ENCODE results near the gene FFAR1. TPM values are rescaled to one million over a fixed set of nuclear protein-coding genes. Genes with fewer than 3 reads are reported as not detected.

The FFAR1 gene
- total and polyA plus RNA-seq, 4 donors = 0.06 to 0.83 (median 0.70) TPM; not detected in 1

- no peak overlapping the region for H3K4me3 ChIP-seq (ENCODE audit: low read depth, low read length)
- no peak overlapping the region for H3K27ac ChIP-seq (ENCODE audit: low read depth, low read length)
- no peak for DNase-seq (ENCODE audit: low read depth in 4 of 6, low spot score in 6 of 6)
- WGBS (ENCODE audit: insufficient coverage) = 91% methylated on average over 7 of the region's 8 CpGs
- H3K27me3 ChIP-seq (ENCODE audit: control insufficient read depth, insufficient read depth, low read length) = no peaks in the 10 kb centered on the region
- peaks cover 25% of the 10 kb centered on the region for H3K4me1 ChIP-seq (ENCODE audit: control insufficient read depth, insufficient read depth, low read length)
- H3K9me3 ChIP-seq (ENCODE audit: control insufficient read depth, insufficient read depth, low read length) = no peaks in the 10 kb centered on the region
- peaks cover 9% of the 10 kb centered on the region for H3K36me3 ChIP-seq (ENCODE audit: control insufficient read depth, insufficient read depth, low read length)
Measured at GRCh38 chr19:35314031-35314430, 33.7 kb upstream of the FFAR1 start.

- Histone ChIP-seq H3K36me3 (ENCODE audit: control insufficient read depth, insufficient read depth, low read length) (peaks cover 4% of the 10 kb centered on the region), H3K9me3 (ENCODE audit: control insufficient read depth, insufficient read depth, low read length) (no peaks in the 10 kb centered on the region), H3K27ac (ENCODE audit: low read depth, low read length) (no peak overlapping the region), H3K27me3 (ENCODE audit: control insufficient read depth, insufficient read depth, low read length) (no peaks in the 10 kb centered on the region), H3K4me3 (ENCODE audit: low read depth, low read length) (no peak overlapping the region), H3K4me1 (ENCODE audit: control insufficient read depth, insufficient read depth, low read length) (peaks cover 18% of the 10 kb centered on the region)
- WGBS (ENCODE audit: insufficient coverage) = 82% methylated on average over 9 of the region's 10 CpGs
- DNase-seq (ENCODE audit: low read depth in 4 of 6, low spot score in 6 of 6) = no peak
Measured at GRCh38 chr19:35314858-35315470, 32.7 kb upstream of the FFAR1 start.

GRCh38 chr19:35315883-35316282 lies 31.8 kb upstream of the FFAR1 start:
- Histone ChIP-seq H3K4me3 (ENCODE audit: low read depth, low read length) (no peak overlapping the region), H3K27ac (ENCODE audit: low read depth, low read length) (no peak overlapping the region), H3K36me3 (ENCODE audit: control insufficient read depth, insufficient read depth, low read length) (peaks cover 3% of the 10 kb centered on the region), H3K27me3 (ENCODE audit: control insufficient read depth, insufficient read depth, low read length) (no peaks in the 10 kb centered on the region), H3K9me3 (ENCODE audit: control insufficient read depth, insufficient read depth, low read length) (no peaks in the 10 kb centered on the region), H3K4me1 (ENCODE audit: control insufficient read depth, insufficient read depth, low read length) (peaks cover 17% of the 10 kb centered on the region)
- 74% methylated on average over 7 of the region's 9 CpGs for WGBS (ENCODE audit: insufficient coverage)
- DNase-seq (ENCODE audit: low read depth in 4 of 6, low spot score in 6 of 6) = peak in 1 of 6 donors; percentile 42

- H3K27ac ChIP-seq (ENCODE audit: low read depth, low read length) = no peak overlapping the region
- H3K27me3 ChIP-seq (ENCODE audit: control insufficient read depth, insufficient read depth, low read length) = no peaks in the 10 kb centered on the region
- no peak for DNase-seq (ENCODE audit: low read depth in 4 of 6, low spot score in 6 of 6)
- no peak overlapping the region for H3K4me3 ChIP-seq (ENCODE audit: low read depth, low read length)
- 70% methylated on average over 4 of the region's 9 CpGs for WGBS (ENCODE audit: insufficient coverage)
- H3K4me1 ChIP-seq (ENCODE audit: control insufficient read depth, insufficient read depth, low read length) = peaks cover 17% of the 10 kb centered on the region
- H3K36me3 ChIP-seq (ENCODE audit: control insufficient read depth, insufficient read depth, low read length) = peaks cover 3% of the 10 kb centered on the region
- H3K9me3 ChIP-seq (ENCODE audit: control insufficient read depth, insufficient read depth, low read length) = no peaks in the 10 kb centered on the region
Measured at GRCh38 chr19:35316560-35316959, 31.1 kb upstream of the FFAR1 start.

- H3K9me3 ChIP-seq (ENCODE audit: control insufficient read depth, insufficient read depth, low read length) = no peaks in the 10 kb centered on the region
- no peaks in the 10 kb centered on the region for H3K36me3 ChIP-seq (ENCODE audit: control insufficient read depth, insufficient read depth, low read length)
- H3K4me3 ChIP-seq (ENCODE audit: low read depth, low read length) = no peak overlapping the region
- H3K27me3 ChIP-seq (ENCODE audit: control insufficient read depth, insufficient read depth, low read length) = no peaks in the 10 kb centered on the region
- WGBS (ENCODE audit: insufficient coverage) = 65% methylated on average over 6 of the region's 7 CpGs
- DNase-seq (ENCODE audit: low read depth in 4 of 6, low spot score in 6 of 6) = no peak
- H3K27ac ChIP-seq (ENCODE audit: low read depth, low read length) = no peak overlapping the region
- H3K4me1 ChIP-seq (ENCODE audit: control insufficient read depth, insufficient read depth, low read length) = peaks cover 17% of the 10 kb centered on the region
Measured at GRCh38 chr19:35317464-35318043, 30.1 kb upstream of the FFAR1 start.

GRCh38 chr19:35318679-35319448 lies 28.8 kb upstream of the FFAR1 start:
- H3K4me3 ChIP-seq (ENCODE audit: low read depth, low read length) = no peak overlapping the region
- no peak for DNase-seq (ENCODE audit: low read depth in 4 of 6, low spot score in 6 of 6)
- no peak overlapping the region for H3K27ac ChIP-seq (ENCODE audit: low read depth, low read length)
- no peaks in the 10 kb centered on the region for H3K36me3 ChIP-seq (ENCODE audit: control insufficient read depth, insufficient read depth, low read length)
- no peaks in the 10 kb centered on the region for H3K9me3 ChIP-seq (ENCODE audit: control insufficient read depth, insufficient read depth, low read length)
- H3K4me1 ChIP-seq (ENCODE audit: control insufficient read depth, insufficient read depth, low read length) = peaks cover 17% of the 10 kb centered on the region
- WGBS (ENCODE audit: insufficient coverage) = 74% methylated on average over 16 of the region's 16 CpGs
- no peaks in the 10 kb centered on the region for H3K27me3 ChIP-seq (ENCODE audit: control insufficient read depth, insufficient read depth, low read length)

GRCh38 chr19:35320065-35320713 lies 27.5 kb upstream of the FFAR1 start:
- no peak overlapping the region for H3K27ac ChIP-seq (ENCODE audit: low read depth, low read length)

GRCh38 chr19:35321291-35321690 lies 26.4 kb upstream of the FFAR1 start:
- no peaks in the 10 kb centered on the region for H3K9me3 ChIP-seq (ENCODE audit: control insufficient read depth, insufficient read depth, low read length)
- H3K4me1 ChIP-seq (ENCODE audit: control insufficient read depth, insufficient read depth, low read length) = peaks cover 17% of the 10 kb centered on the region
- no peaks in the 10 kb centered on the region for H3K27me3 ChIP-seq (ENCODE audit: control insufficient read depth, insufficient read depth, low read length)
- no peak for DNase-seq (ENCODE audit: low read depth in 4 of 6, low spot score in 6 of 6)
- WGBS (ENCODE audit: insufficient coverage) = no CpG with 5 or more reads among the region's 2 CpGs
- no peaks in the 10 kb centered on the region for H3K36me3 ChIP-seq (ENCODE audit: control insufficient read depth, insufficient read depth, low read length)
- no peak overlapping the region for H3K4me3 ChIP-seq (ENCODE audit: low read depth, low read length)
- no peak overlapping the region for H3K27ac ChIP-seq (ENCODE audit: low read depth, low read length)

More at GRCh38 chr19:35320065-35320713, 27.5 kb upstream of the FFAR1 start:
- Histone ChIP-seq H3K4me1 (ENCODE audit: control insufficient read depth, insufficient read depth, low read length) (peaks cover 17% of the 10 kb centered on the region), H3K4me3 (ENCODE audit: low read depth, low read length) (no peak overlapping the region), H3K9me3 (ENCODE audit: control insufficient read depth, insufficient read depth, low read length) (no peaks in the 10 kb centered on the region), H3K27me3 (ENCODE audit: control insufficient read depth, insufficient read depth, low read length) (no peaks in the 10 kb centered on the region), H3K36me3 (ENCODE audit: control insufficient read depth, insufficient read depth, low read length) (no peaks in the 10 kb centered on the region)
- DNase-seq (ENCODE audit: low read depth in 4 of 6, low spot score in 6 of 6) = peak in 1 of 6 donors; percentile 17
- 78% methylated on average over 8 of the region's 12 CpGs for WGBS (ENCODE audit: insufficient coverage)

GRCh38 chr19:35322014-35322413 lies 25.7 kb upstream of the FFAR1 start:
- Histone ChIP-seq H3K27me3 (ENCODE audit: control insufficient read depth, insufficient read depth, low read length) (no peaks in the 10 kb centered on the region), H3K9me3 (ENCODE audit: control insufficient read depth, insufficient read depth, low read length) (no peaks in the 10 kb centered on the region), H3K27ac (ENCODE audit: low read depth, low read length) (no peak overlapping the region), H3K4me3 (ENCODE audit: low read depth, low read length) (no peak overlapping the region), H3K4me1 (ENCODE audit: control insufficient read depth, insufficient read depth, low read length) (peaks cover 17% of the 10 kb centered on the region), H3K36me3 (ENCODE audit: control insufficient read depth, insufficient read depth, low read length) (no peaks in the 10 kb centered on the region)
- WGBS (ENCODE audit: insufficient coverage) = 90% methylated on average over 3 of the region's 9 CpGs
- no peak for DNase-seq (ENCODE audit: low read depth in 4 of 6, low spot score in 6 of 6)
